OCI-LY7 (cell line): Measurements from ENCODE around the gene GALNT2. TPM values are rescaled to one million over a fixed set of nuclear protein-coding genes. Genes with fewer than 3 reads are reported as not detected.

Experiments used
- BruUV-seq: library from RNA; stranded (reverse); fragments of 400-500 nt; replicated peaks from 2 replicates; lab custom pipeline; 2021; lab: Mats Ljungman, UMichigan
- CTCF ChIA-PET: fragments of 300-600 bp; sonication (Branson Sonifier 250); formaldehyde crosslinking; loops from one replicate; lab custom pipeline; 2022; ENCODE audit warnings: antibody characterized with exemption; ENCODE audit not compliant: unreplicated experiment; lab: Charles Lee
- POLR2A ChIA-PET: fragments of 300-600 bp; sonication (Branson Sonifier 250); formaldehyde crosslinking; loops from one replicate; lab custom pipeline; 2022; ENCODE audit warnings: antibody characterized with exemption; lab: Charles Lee
- DNase-seq: peaks from one replicate; pipeline ENCODE4 v3.0.0-alpha.2; 2015; ENCODE audit warnings: low spot score
- H2AFZ ChIP-seq: fragments of 200-600 bp; sonication (generic), shearing (Covaris generic); 2 replicates; pipeline ENCODE4 v1.6.1; 2014; ENCODE audit warnings: mild to moderate bottlenecking, antibody characterized with exemption, low read length, moderate library complexity
- H3K27ac ChIP-seq: fragments of 200-600 bp; sonication (generic); 2 replicates; pipeline ENCODE4 v1.5.1; 2014; ENCODE audit warnings: mixed run types, low read depth, mild to moderate bottlenecking, moderate library complexity, low read length, inconsistent platforms; ENCODE audit not compliant: poor library complexity, severe bottlenecking
- H3K36me3 ChIP-seq: fragments of 200-600 bp; sonication (generic); 2 replicates; pipeline ENCODE4 v1.6.1; 2014; ENCODE audit warnings: mild to moderate bottlenecking, antibody characterized with exemption, low read length, moderate library complexity, mixed read lengths; ENCODE audit not compliant: insufficient read depth
- H3K4me1 ChIP-seq: fragments of 200-600 bp; sonication (generic); 2 replicates; pipeline ENCODE4 v1.5.1; 2014; ENCODE audit warnings: mild to moderate bottlenecking, low read length; ENCODE audit not compliant: insufficient read depth, poor library complexity, severe bottlenecking
- H3K4me2 ChIP-seq: fragments of 200-600 bp; sonication (generic); 2 replicates; pipeline ENCODE4 v1.6.1; 2014; ENCODE audit warnings: mild to moderate bottlenecking, low read length
- H3K4me3 ChIP-seq: fragments of 200-600 bp; sonication (generic); 2 replicates; pipeline ENCODE4 v1.5.1; 2014; ENCODE audit warnings: mild to moderate bottlenecking, low read depth, low read length; ENCODE audit not compliant: poor library complexity, severe bottlenecking
- H3K79me2 ChIP-seq: fragments of 200-600 bp; sonication (generic); 2 replicates; pipeline ENCODE4 v1.6.1; 2016; ENCODE audit warnings: low read depth, mild to moderate bottlenecking, low read length, moderate library complexity, mixed read lengths; ENCODE audit not compliant: insufficient read depth
- H3K9me2 ChIP-seq: fragments of 200-600 bp; sonication (generic); 2 replicates; pipeline ENCODE4 v1.6.1; 2016; ENCODE audit warnings: mild to moderate bottlenecking, low read length, mixed read lengths; ENCODE audit not compliant: insufficient read depth
- H3K9me3 ChIP-seq: fragments of 200-600 bp; sonication (generic); 2 replicates; pipeline ENCODE4 v1.6.1; 2014; ENCODE audit warnings: mild to moderate bottlenecking, mixed run types, low read length, mixed read lengths
- H4K20me1 ChIP-seq: fragments of 200-600 bp; sonication (generic); 2 replicates; pipeline ENCODE4 v1.6.1; 2014; ENCODE audit warnings: mild to moderate bottlenecking, antibody characterized with exemption, low read length, moderate library complexity, mixed read lengths; ENCODE audit not compliant: insufficient read depth
- CTCF ChIP-seq: fragments of 200-600 bp; sonication (generic); conservative IDR thresholded peaks from 2 replicates; pipeline ENCODE4 v1.5.1; 2014; ENCODE audit warnings: mild to moderate bottlenecking, antibody characterized with exemption, low read length, moderate library complexity, mixed read lengths
- EZH2phosphoT487 ChIP-seq: fragments of 200-600 bp; sonication (generic); IDR thresholded peaks from 2 replicates; pipeline ENCODE4 v1.6.1; 2018; ENCODE audit warnings: low read depth, borderline replicate concordance, mild to moderate bottlenecking, mixed run types, antibody characterized with exemption, low read length, moderate library complexity, mixed read lengths
- intact Hi-C: fragments of 100-400 bp; cut with micrococcal nuclease; formaldehyde crosslinking; loops from one replicate; pipeline ENCODE4 v1.10.0; 2022; ENCODE audit not compliant: unreplicated experiment
- total RNA-seq, 2 experiments: library from RNA; depleted of rRNA in 1 of 2; stranded (reverse); fragments of >200 nt in 1 of 2; shearing (Covaris generic) in 1 of 2; gene quantifications; 2 replicates each; pipeline ENCODE4 v1.2.3, GENCODE V29; 2014 to 2022

GALNT2 gene
- total RNA-seq, 2 experiments from 2014 or later, result 29.9 to 67.3 TPM

- H3K9me3 ChIP-seq, result peaks cover 4% of the 10 kb centered on the region; the same call in 1 of the 2 replicates
- no peak overlapping the region for H3K27ac ChIP-seq
- peaks cover 7% of the 10 kb centered on the region for H3K4me1 ChIP-seq
- DNase-seq, result no peak
- TF ChIP-seq EZH2phosphoT487 (no peak), CTCF (no peak)
- CTCF ChIA-PET, result no interaction called here
- no peak overlapping the region for H2AFZ ChIP-seq
- no peaks in the 10 kb centered on the region for H3K9me2 ChIP-seq
- peaks cover 38% of the 10 kb centered on the region for H3K36me3 ChIP-seq
- no TSS peak for BruUV-seq
- intact Hi-C loops, result no loop called here
- H3K79me2 ChIP-seq, result no peaks in the 10 kb centered on the region
- H3K4me3 ChIP-seq, result no peak overlapping the region
- POLR2A ChIA-PET, result interaction anchor here (0.6 kb wide), 3 partner anchors 24 to 64 kb away, joined by 3 to 4 read pairs (median 3); no protein-coding TSS in a partner anchor
- H4K20me1 ChIP-seq, result no peaks in the 10 kb centered on the region
- no peak overlapping the region for H3K4me2 ChIP-seq
Measured at GRCh38 chr1:230264342-230264741, 197.3 kb downstream of the GALNT2 start.

GRCh38 chr1:230265200-230266115 is 198.4 kb downstream of the GALNT2 start:
- Histone ChIP-seq H3K9me3 (no peaks in the 10 kb centered on the region), H3K79me2 (no peaks in the 10 kb centered on the region), H3K4me1 (peaks cover 18% of the 10 kb centered on the region), H3K4me2 (no peak overlapping the region), H3K9me2 (no peaks in the 10 kb centered on the region), H3K27ac (no peak overlapping the region), H2AFZ (no peak overlapping the region), H3K36me3 (peaks cover 33% of the 10 kb centered on the region), H4K20me1 (no peaks in the 10 kb centered on the region), H3K4me3 (no peak overlapping the region)
- intact Hi-C loops, result no loop called here
- TF ChIP-seq EZH2phosphoT487 (no peak), CTCF (no peak)
- no peak for DNase-seq
- ChIA-PET POLR2A (interaction anchor here (0.6 kb wide), 1 partner anchor 902 kb away, joined by 4 read pairs; no protein-coding TSS in a partner anchor), CTCF (no interaction called here)
- BruUV-seq, result no TSS peak

- ChIA-PET POLR2A (no interaction called here), CTCF (no interaction called here)
- no peaks in the 10 kb centered on the region for H3K9me3 ChIP-seq
- H3K4me1 ChIP-seq, result peaks cover 26% of the 10 kb centered on the region
- DNase-seq, result no peak
- H3K4me2 ChIP-seq, result no peak overlapping the region
- H3K79me2 ChIP-seq, result no peaks in the 10 kb centered on the region
- H4K20me1 ChIP-seq, result no peaks in the 10 kb centered on the region
- H2AFZ ChIP-seq, result no peak overlapping the region
- H3K9me2 ChIP-seq, result no peaks in the 10 kb centered on the region
- no peak overlapping the region for H3K27ac ChIP-seq
- TF ChIP-seq EZH2phosphoT487 (no peak), CTCF (no peak)
- intact Hi-C loops, result no loop called here
- peaks cover 33% of the 10 kb centered on the region for H3K36me3 ChIP-seq
- H3K4me3 ChIP-seq, result no peak overlapping the region
- no TSS peak for BruUV-seq
Measured at GRCh38 chr1:230266456-230266855, 199.4 kb downstream of the GALNT2 start.
